ENCODE measurements around the gene SLC6A1.

Gene SLC6A1

GRCh38 chr3:11034309-11034985 lies 41.9 kb downstream of the SLC6A1 start:
- no peak for TF ChIP-seq CTCF (IDR thresholded peaks at IDR 0.05; ENCODE audit: low read depth, low read length)
- no peak overlapping the region for H3K4me3 ChIP-seq (ENCODE audit: low read depth, low read length)

GRCh38 chr3:11035757-11036505 lies 43.4 kb downstream of the SLC6A1 start:
- no peak for TF ChIP-seq CTCF (IDR thresholded peaks at IDR 0.05; ENCODE audit: low read depth, low read length)
- H3K4me3 ChIP-seq (ENCODE audit: low read depth, low read length) = no peak overlapping the region

- TF ChIP-seq CTCF (IDR thresholded peaks at IDR 0.05; ENCODE audit: low read depth, low read length) = no peak
- no peak overlapping the region for H3K4me3 ChIP-seq (ENCODE audit: low read depth, low read length)
These were observed 44.8 kb downstream of the SLC6A1 start for GRCh38 chr3:11037241-11037873.

- no peak overlapping the region for H3K4me3 ChIP-seq (ENCODE audit: low read depth, low read length)
- TF ChIP-seq CTCF (IDR thresholded peaks at IDR 0.05; ENCODE audit: low read depth, low read length) = no peak
These were observed 45.4 kb downstream of the SLC6A1 start for GRCh38 chr3:11037976-11038375.

GRCh38 chr3:11045536-11045935 lies 53.0 kb downstream of the SLC6A1 start:
- no peak overlapping the region for H3K4me3 ChIP-seq (ENCODE audit: low read depth, low read length)
- no peak for TF ChIP-seq CTCF (IDR thresholded peaks at IDR 0.05; ENCODE audit: low read depth, low read length)

- H3K4me3 ChIP-seq (ENCODE audit: low read depth, low read length) = no peak overlapping the region
- no peak for TF ChIP-seq CTCF (IDR thresholded peaks at IDR 0.05; ENCODE audit: low read depth, low read length)
These were observed 55.0 kb downstream of the SLC6A1 start for GRCh38 chr3:11047500-11047899.
